Sigmoid colon (tissue), 7 donors: ENCODE data around the gene OLFM2. TPM values are rescaled to one million over a fixed set of nuclear protein-coding genes. Genes with fewer than 3 reads are reported as not detected.
A peak's percentile ranks its signal among the peaks of the same experiment; 100 is the strongest.

Experiments used
- DNase-seq: peaks from one replicate; pipeline ENCODE4 v3.0.0-alpha.2; 2019
- H3K27ac ChIP-seq, 4 donors: fragments of 200-600 bp; sonication (generic); one replicate each; pipeline ENCODE4 v1.5.1; 2016 to 2019; ENCODE audit warnings: mild to moderate bottlenecking in 1 of 4
- H3K27me3 ChIP-seq, 3 donors: fragments of 200-600 bp; sonication (generic); one replicate each; pipeline ENCODE4 v1.5.1; 2019; ENCODE audit warnings: mild to moderate bottlenecking in 1 of 3
- H3K36me3 ChIP-seq, 4 donors: fragments of 200-600 bp; sonication (generic); one replicate each; pipeline ENCODE4 v1.5.1; 2016 to 2019
- H3K4me1 ChIP-seq, 4 donors: fragments of 200-600 bp; sonication (generic); one replicate each; pipeline ENCODE4 v1.5.1; 2017 to 2019
- H3K4me3 ChIP-seq, 4 donors: fragments of 200-600 bp; sonication (generic); one replicate each; pipeline ENCODE4 v1.5.1; 2017 to 2019; ENCODE audit warnings: mild to moderate bottlenecking in 2 of 4, moderate library complexity in 1 of 4
- H3K9me3 ChIP-seq, 4 donors: fragments of 200-600 bp in 3 of 4; sonication (generic) in 3 of 4; one replicate each; pipeline versions ENCODE4 v1.5.1 to v1.6.1; 2013 to 2019
- CTCF ChIP-seq, 4 experiments: fragments of 450-650 bp in 3 of 4; fragments of 200-600 bp in 1 of 4; IDR thresholded peaks; one replicate each; pipeline ENCODE4 v1.5.1; 2016 to 2019; ENCODE audit warnings: antibody characterized with exemption in 4 of 4, mild to moderate bottlenecking in 3 of 4, moderate library complexity in 2 of 4
- EP300 ChIP-seq, 4 donors: sonication (generic); formaldehyde crosslinking; IDR thresholded peaks; one replicate each; pipeline ENCODE4 v1.6.1; 2017; ENCODE audit warnings: antibody characterized with exemption in 4 of 4
- POLR2A ChIP-seq, 2 donors: fragments of 450-650 bp; IDR thresholded peaks; one replicate each; pipeline ENCODE4 v1.6.1; 2016; ENCODE audit warnings: antibody characterized with exemption in 2 of 2, mild to moderate bottlenecking in 2 of 2, moderate library complexity in 2 of 2
- POLR2AphosphoS5 ChIP-seq, 4 donors: sonication (generic); formaldehyde crosslinking; IDR thresholded peaks; one replicate each; pipeline ENCODE4 v1.6.1; 2017; ENCODE audit warnings: antibody characterized with exemption in 4 of 4
- WGBS, 2 donors: extraction: QIAGEN DNeasy Blood & Tissue Kit; methylation state at CpG; one replicate each; pipeline ENCODE4 v1.1.7; 2013; 5-methylcytosine and 5-hydroxymethylcytosine counted together
- intact Hi-C: fragments of 100-400 bp; cut with DNase I; formaldehyde crosslinking; loops from one replicate; pipeline ENCODE4 v1.15.1; 2023
- polyA plus RNA-seq, 3 donors: library from polyadenylated mRNA; stranded (reverse); fragments of 200-250 nt; gene quantifications; one replicate each; pipeline ENCODE4 v1.2.3, GENCODE V29; 2013
- total RNA-seq, 4 donors: library from RNA; depleted of rRNA; stranded (reverse); fragments of >200 nt; gene quantifications; one replicate each; pipeline ENCODE4 v1.1.0, GENCODE V29; 2016
- donor health status: healthy with polysubstance abuse.
- donor health status: Bipolar disorder and iron deficiency.
- donor health status: healthy.

OLFM2 gene
- total and polyA plus RNA-seq, 7 donors: 0.60 to 19.4 (median 6.4) TPM; not detected in 1

- no peak overlapping the region for H3K27ac ChIP-seq
- DNase-seq: no peak
- no peaks in the 10 kb centered on the region for H3K27me3 ChIP-seq
- WGBS, 2 donors: 97% methylated on average over 9 of the region's 9 CpGs
- H3K4me3 ChIP-seq: no peak overlapping the region
- no peak for TF ChIP-seq POLR2AphosphoS5 (IDR thresholded peaks at IDR 0.05)
- no peak for TF ChIP-seq EP300 (IDR thresholded peaks at IDR 0.05)
- no peak for TF ChIP-seq CTCF (IDR thresholded peaks at IDR 0.05)
- TF ChIP-seq POLR2A (IDR thresholded peaks at IDR 0.05): no peak
- H3K36me3 ChIP-seq: peaks cover 0 to 5% (median 0%) of the 10 kb centered on the region in 4 donors
- intact Hi-C loops: no loop called here
- no peaks in the 10 kb centered on the region for H3K4me1 ChIP-seq
- H3K9me3 ChIP-seq: no peaks in the 10 kb centered on the region
Observed at GRCh38 chr19:9856609-9857008, 79.7 kb downstream of the OLFM2 start.

GRCh38 chr19:9854282-9854846, 82.0 kb downstream of the OLFM2 start:
- H3K4me1 ChIP-seq: peaks cover 0 to 17% (median 11%) of the 10 kb centered on the region in 4 donors
- intact Hi-C loops: no loop called here
- no peak for DNase-seq
- no peaks in the 10 kb centered on the region for H3K9me3 ChIP-seq
- no peak overlapping the region for H3K27ac ChIP-seq
- H3K27me3 ChIP-seq: no peaks in the 10 kb centered on the region
- no peak overlapping the region for H3K4me3 ChIP-seq
- peaks cover 0 to 5% (median 0%) of the 10 kb centered on the region in 4 donors for H3K36me3 ChIP-seq
- TF ChIP-seq CTCF (IDR thresholded peaks at IDR 0.05) (no peak), EP300 (IDR thresholded peaks at IDR 0.05) (no peak), POLR2AphosphoS5 (IDR thresholded peaks at IDR 0.05) (no peak)
- WGBS, 2 donors: 96 to 98% methylated on average over 38 of the region's 38 CpGs

DNA sequence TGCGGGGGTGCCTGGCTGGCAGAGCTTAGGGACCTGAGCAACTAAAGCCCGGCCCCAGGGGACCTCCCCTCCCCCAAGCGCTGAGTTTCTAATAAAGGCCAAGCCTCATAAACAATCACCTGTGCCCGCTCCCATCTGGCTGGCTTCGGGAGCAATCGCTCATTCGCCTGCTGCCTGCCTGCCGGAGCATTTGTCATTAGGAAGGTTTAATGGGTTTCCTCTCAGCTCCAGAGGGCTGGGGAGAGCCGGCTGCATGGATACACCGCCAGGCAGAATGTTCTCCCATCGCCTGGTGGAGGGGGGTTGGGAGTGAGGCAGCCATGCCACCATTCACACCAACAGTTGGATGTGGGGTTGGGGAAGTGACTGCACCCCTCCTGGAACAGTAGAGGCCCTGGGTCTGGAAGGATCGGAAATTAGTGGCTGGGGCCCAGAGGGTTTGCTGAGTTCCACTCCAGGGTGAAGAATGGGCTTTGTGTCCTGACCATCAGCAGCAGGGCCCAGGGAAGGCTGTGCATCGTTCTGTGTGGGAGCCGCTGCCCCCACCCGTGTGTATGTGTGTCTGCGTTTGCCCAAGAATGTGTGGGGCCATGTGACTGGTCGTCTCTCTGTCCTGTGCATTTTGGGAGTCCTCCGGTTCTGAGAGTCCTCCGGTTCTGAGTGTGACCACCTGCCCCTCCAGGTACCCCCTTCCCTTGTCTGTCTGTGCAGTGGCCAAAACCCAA, 85.9 kb downstream of the OLFM2 start:
- intact Hi-C loops: no loop called here
- Histone ChIP-seq H3K27ac (peak overlapping the region in 1 of 4 donors; percentile 48), H3K27me3 (no peaks in the 10 kb centered on the region), H3K4me1 (peaks cover 0 to 34% (median 24%) of the 10 kb centered on the region in 4 donors), H3K4me3 (no peak overlapping the region), H3K9me3 (no peaks in the 10 kb centered on the region), H3K36me3 (peaks cover 0 to 34% (median 8%) of the 10 kb centered on the region in 4 donors)
- 78 to 86% methylated on average over 19 of the region's 19 CpGs for WGBS, 2 donors
- TF ChIP-seq POLR2AphosphoS5 (IDR thresholded peaks at IDR 0.05) (peak in 1 of 4 donors; percentile 34), CTCF (IDR thresholded peaks at IDR 0.05) (no peak)
- no peak for DNase-seq

GRCh38 chr19:9849791-9850190, 86.5 kb downstream of the OLFM2 start:
- WGBS, 2 donors: 72 to 85% methylated on average over 7 of the region's 7 CpGs
- Histone ChIP-seq H3K4me1 (peaks cover 0 to 34% (median 24%) of the 10 kb centered on the region in 4 donors), H3K27ac (peak overlapping the region in 1 of 4 donors; percentile 48), H3K4me3 (no peak overlapping the region), H3K27me3 (no peaks in the 10 kb centered on the region), H3K36me3 (peaks cover 0 to 40% (median 8%) of the 10 kb centered on the region in 4 donors), H3K9me3 (no peaks in the 10 kb centered on the region)
- no peak for TF ChIP-seq POLR2AphosphoS5 (IDR thresholded peaks at IDR 0.05)
- no peak for TF ChIP-seq EP300 (IDR thresholded peaks at IDR 0.05)
- no peak for TF ChIP-seq POLR2A (IDR thresholded peaks at IDR 0.05)
- TF ChIP-seq CTCF (IDR thresholded peaks at IDR 0.05): no peak
- DNase-seq: no peak
- intact Hi-C loops: no loop called here
